Lower leg skin (tissue), 3 donors: ENCODE measurements around the gene SULT4A1.

Experiments used
- CTCF ChIP-seq, 3 donors: fragments of 450-650 bp; IDR thresholded peaks; one replicate each; pipeline ENCODE4 v1.5.1; 2016; ENCODE audit warnings: antibody characterized with exemption in 3 of 3, mild to moderate bottlenecking in 3 of 3, moderate library complexity in 2 of 3
- POLR2A ChIP-seq, 2 donors: fragments of 450-650 bp; IDR thresholded peaks; one replicate each; pipeline ENCODE4 v1.6.1; 2016 to 2017; ENCODE audit warnings: antibody characterized with exemption in 2 of 2, mild to moderate bottlenecking in 1 of 2, moderate library complexity in 1 of 2

DNA sequence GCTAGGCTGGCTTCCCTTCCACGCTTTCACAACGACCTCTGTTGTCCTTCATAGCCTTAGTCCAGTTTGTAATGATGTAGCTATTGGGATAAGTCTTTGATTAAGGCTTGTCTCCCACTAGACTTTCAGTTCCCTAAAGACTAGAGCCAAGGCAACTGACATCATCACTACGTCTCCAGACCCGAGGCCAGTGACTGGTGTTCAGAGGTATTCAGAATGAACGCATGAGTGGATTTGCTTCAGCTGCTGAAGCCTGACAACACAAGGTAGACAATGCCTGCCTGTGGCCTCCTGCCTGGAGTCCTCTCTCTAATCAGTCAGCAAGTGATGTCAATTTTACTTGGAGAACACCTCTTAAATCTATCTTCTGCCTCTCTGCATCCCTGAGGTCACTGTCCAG, 63.8 kb downstream of the SULT4A1 start:
- no peak for TF ChIP-seq CTCF (IDR thresholded peaks at IDR 0.05)
- no peak for TF ChIP-seq POLR2A (IDR thresholded peaks at IDR 0.05)
